IPS-15b (cell line): Measurements from ENCODE around the gene PAM.

Experiments
- H3K27me3 ChIP-seq: one replicate; pipeline ENCODE4 v1.6.1; 2013; ENCODE audit warnings: low read length; ENCODE audit not compliant: control insufficient read depth, insufficient read depth
- H3K36me3 ChIP-seq: one replicate; pipeline ENCODE4 v1.6.1; 2013; ENCODE audit warnings: low read length; ENCODE audit not compliant: control insufficient read depth, insufficient read depth
- H3K4me1 ChIP-seq: one replicate; pipeline ENCODE4 v1.6.1; 2013; ENCODE audit warnings: mild to moderate bottlenecking, low read length; ENCODE audit not compliant: control insufficient read depth, insufficient read depth
- H3K4me3 ChIP-seq: one replicate; pipeline ENCODE4 v1.5.1; 2013; ENCODE audit warnings: low read depth, low read length
- H3K9ac ChIP-seq: one replicate; pipeline ENCODE4 v1.6.1; 2013; ENCODE audit warnings: low read depth, mild to moderate bottlenecking, low read length
- H3K9me3 ChIP-seq: one replicate; pipeline ENCODE4 v1.6.1; 2013; ENCODE audit warnings: mild to moderate bottlenecking, low read length; ENCODE audit not compliant: control insufficient read depth, insufficient read depth

The PAM gene

DNA sequence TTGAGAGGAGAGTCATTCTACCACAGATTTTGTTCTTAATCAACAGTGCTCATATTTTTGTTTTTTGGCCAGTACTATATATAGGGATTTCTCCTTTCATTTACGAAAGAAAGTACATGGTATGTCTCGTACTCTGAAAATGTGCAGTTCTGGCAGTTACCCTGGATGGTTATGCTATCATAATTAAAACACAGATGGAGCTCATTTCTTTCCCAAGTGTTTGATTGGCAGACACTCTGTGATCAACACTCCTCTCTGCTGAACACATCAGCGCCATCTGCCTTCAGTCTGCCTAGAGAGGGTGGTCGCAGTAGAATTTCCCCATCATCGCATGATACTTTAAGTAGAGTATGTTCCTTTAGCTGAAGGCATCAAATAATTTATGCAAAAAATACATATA, 64.5 kb downstream of the PAM start:
- H3K4me1 ChIP-seq = no peaks in the 10 kb centered on the region
- H3K9ac ChIP-seq = no peak overlapping the region
- H3K4me3 ChIP-seq = no peak overlapping the region
- H3K27me3 ChIP-seq = no peaks in the 10 kb centered on the region
- H3K9me3 ChIP-seq = no peaks in the 10 kb centered on the region
- no peaks in the 10 kb centered on the region for H3K36me3 ChIP-seq

DNA sequence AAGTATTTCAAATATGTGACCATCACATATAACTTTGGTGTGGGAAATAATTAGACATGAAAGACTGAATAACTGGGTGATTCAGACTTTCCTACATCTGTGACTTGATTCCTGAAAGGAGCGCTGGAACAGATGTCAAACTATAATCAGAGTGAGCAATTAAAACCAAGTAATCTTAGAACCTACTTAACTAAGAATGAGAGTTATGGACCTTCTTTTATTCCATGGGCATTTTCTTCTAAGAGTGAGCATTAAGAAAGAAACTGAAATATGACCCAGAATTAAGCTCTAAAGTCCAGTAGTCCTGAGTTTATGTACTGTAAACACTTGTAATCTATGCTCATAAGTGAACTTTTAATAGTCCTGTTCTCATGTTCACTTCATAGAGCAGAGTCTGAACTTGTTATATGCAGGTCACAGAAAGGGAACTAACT, 68.4 kb downstream of the PAM start:
- Histone ChIP-seq H3K4me3 (no peak overlapping the region), H3K27me3 (no peaks in the 10 kb centered on the region), H3K36me3 (no peaks in the 10 kb centered on the region), H3K9me3 (no peaks in the 10 kb centered on the region), H3K9ac (no peak overlapping the region), H3K4me1 (peaks cover 2% of the 10 kb centered on the region)

DNA sequence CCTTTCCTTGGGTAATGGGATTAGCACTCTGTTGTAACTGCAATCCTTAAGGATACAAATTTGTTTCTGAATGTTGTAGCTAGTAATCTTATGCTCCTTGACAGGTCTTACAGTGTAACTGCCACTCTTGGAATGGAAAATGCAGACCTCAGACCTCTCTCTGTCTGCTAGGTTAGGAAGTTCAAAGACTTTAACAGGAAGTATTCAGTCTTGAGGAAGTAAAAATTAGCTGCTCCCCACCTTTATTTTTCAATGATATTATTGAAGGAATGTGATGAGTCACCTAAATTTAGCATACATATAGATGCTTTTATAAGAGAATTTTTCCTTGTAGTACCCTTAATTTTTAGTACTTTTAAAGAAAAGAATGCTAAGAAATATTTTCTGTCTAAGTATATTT, 71.5 kb downstream of the PAM start:
- peaks cover 2% of the 10 kb centered on the region for H3K4me1 ChIP-seq
- H3K36me3 ChIP-seq = no peaks in the 10 kb centered on the region
- H3K9me3 ChIP-seq = no peaks in the 10 kb centered on the region
- no peak overlapping the region for H3K4me3 ChIP-seq
- no peak overlapping the region for H3K9ac ChIP-seq
- H3K27me3 ChIP-seq = no peaks in the 10 kb centered on the region

DNA sequence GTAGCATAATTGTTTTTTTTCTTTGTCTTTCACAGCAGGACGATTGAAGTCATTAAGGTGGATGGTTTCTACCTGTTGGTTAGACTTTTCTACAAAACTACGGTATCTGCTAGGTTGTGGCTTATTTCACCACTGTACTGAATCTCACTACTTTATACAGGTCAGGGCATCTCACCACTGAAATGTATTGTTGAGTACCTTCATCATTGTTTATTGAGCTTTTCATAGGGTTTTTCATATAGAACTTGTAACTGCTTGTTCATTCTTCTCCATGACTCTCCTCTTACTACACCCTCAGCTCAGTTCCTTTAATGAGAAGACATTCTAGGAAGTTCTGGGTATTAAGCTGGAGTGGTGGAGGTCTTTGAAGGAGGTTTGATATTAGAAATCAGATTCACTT, 75.1 kb downstream of the PAM start:
- Histone ChIP-seq H3K27me3 (no peaks in the 10 kb centered on the region), H3K36me3 (no peaks in the 10 kb centered on the region), H3K4me3 (no peak overlapping the region), H3K4me1 (peaks cover 2% of the 10 kb centered on the region), H3K9me3 (no peaks in the 10 kb centered on the region), H3K9ac (no peak overlapping the region)

DNA sequence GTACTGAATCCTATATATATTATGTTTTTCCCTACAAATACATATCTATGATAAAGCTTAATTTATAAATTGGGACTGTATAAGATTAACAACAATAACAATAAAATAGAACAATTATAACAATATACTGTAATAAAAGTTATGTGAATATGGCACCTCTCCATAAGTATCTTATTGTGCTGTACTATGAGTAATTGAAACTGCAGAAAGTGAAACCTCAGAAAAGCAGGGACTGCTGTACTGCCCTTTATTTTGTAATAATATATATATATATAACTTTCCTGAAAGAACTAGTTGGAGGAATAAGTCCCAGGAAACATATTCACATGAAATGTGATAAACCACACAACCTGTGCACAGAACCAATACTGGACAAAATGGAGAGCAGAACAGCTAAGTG, 77.3 kb downstream of the PAM start:
- Histone ChIP-seq H3K4me3 (no peak overlapping the region), H3K9me3 (no peaks in the 10 kb centered on the region), H3K4me1 (no peaks in the 10 kb centered on the region)

DNA sequence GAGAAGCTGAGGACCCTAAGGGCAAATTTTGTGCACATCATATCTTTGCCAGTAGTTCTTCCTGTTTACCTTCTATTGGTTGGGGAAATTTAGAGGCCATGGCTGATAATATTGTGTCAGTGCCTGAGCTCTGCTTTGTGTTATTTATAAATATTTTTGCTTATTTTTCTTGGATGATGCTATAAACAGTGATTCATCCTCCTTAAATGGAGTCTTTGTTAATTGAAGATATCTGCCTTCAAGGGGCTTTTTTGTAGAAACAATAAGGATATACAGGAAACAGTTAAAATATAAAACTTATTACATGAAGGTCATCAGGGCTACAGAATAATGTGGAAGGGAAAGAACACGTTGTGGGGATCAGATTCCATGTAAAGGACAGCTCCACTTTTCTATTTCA, 78.0 kb downstream of the PAM start:
- H3K9me3 ChIP-seq = no peaks in the 10 kb centered on the region
- no peak overlapping the region for H3K9ac ChIP-seq
- no peaks in the 10 kb centered on the region for H3K36me3 ChIP-seq
- H3K27me3 ChIP-seq = no peaks in the 10 kb centered on the region
- no peak overlapping the region for H3K4me3 ChIP-seq
- no peaks in the 10 kb centered on the region for H3K4me1 ChIP-seq

More for the DNA sequence above, 77.3 kb downstream of the PAM start:
- no peaks in the 10 kb centered on the region for H3K36me3 ChIP-seq
- H3K9ac ChIP-seq = no peak overlapping the region
- no peaks in the 10 kb centered on the region for H3K27me3 ChIP-seq

DNA sequence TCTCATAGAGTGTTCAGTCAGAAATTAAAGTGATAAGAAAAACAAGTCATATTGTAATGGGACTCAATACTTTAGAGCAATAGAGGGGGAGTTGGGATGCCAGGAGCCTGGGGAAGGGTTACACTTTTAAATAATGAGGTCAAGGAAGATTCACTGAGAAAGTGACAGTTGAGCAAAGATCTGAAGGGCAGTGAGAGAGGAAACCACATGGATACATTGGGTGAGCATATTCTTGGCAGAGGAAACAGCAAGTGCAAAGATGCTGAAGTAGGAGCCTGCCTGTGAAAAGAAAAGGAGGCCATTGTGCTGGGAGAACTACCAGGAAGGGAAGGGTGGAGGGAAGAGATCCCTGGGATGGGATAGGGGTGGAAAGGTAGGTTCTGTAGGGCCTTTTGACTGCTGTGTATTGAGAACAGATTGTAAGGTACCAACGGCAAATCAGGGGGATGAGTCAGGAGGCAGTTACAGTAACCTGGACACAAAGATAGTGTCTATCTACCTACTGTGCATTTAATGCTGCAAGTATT, 79.4 kb downstream of the PAM start:
- H3K9me3 ChIP-seq = no peaks in the 10 kb centered on the region
- no peaks in the 10 kb centered on the region for H3K4me1 ChIP-seq
- H3K4me3 ChIP-seq = no peak overlapping the region
- no peak overlapping the region for H3K9ac ChIP-seq
- no peaks in the 10 kb centered on the region for H3K36me3 ChIP-seq
- H3K27me3 ChIP-seq = no peaks in the 10 kb centered on the region

DNA sequence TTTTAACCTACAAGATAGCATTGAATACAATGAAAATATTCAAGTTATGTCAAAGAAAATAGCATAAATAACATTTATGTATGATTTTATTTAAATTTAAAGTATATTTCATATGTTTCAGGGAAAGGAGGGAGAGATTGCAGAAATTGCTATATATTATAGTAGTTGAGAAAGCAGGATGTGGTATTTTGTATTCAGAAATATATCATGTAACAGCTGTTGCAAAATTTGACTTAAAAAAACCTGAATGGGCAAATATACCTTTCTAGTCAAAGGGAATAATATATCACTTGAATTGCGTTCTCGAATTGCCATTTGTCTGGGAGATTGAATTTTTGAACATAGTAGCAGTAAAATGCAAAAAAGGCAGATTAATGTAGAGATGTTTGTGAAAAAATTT, 80.6 kb downstream of the PAM start:
- Histone ChIP-seq H3K9me3 (no peaks in the 10 kb centered on the region), H3K4me1 (no peaks in the 10 kb centered on the region), H3K36me3 (no peaks in the 10 kb centered on the region), H3K9ac (no peak overlapping the region), H3K27me3 (no peaks in the 10 kb centered on the region), H3K4me3 (no peak overlapping the region)

DNA sequence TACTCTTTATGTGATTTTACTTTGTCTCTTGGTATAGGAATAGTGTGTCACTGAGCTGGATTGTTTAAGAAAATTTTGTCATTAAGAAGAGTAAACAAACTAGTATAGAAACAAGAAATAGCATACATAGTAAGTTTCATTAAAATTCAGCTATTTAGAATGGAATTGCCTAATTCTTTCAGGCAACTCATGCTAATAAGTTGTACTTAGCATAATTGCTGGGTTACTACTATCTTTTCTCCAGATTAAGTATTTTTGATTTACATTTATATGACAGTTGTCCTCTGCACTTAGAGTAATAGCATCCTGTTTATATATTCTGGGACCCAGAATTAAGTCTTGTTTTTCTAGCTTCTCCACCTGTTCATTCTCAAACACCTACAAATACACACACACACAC, 85.9 kb downstream of the PAM start:
- Histone ChIP-seq H3K4me1 (no peaks in the 10 kb centered on the region), H3K4me3 (no peak overlapping the region), H3K9me3 (no peaks in the 10 kb centered on the region), H3K27me3 (no peaks in the 10 kb centered on the region), H3K9ac (no peak overlapping the region), H3K36me3 (no peaks in the 10 kb centered on the region)

DNA sequence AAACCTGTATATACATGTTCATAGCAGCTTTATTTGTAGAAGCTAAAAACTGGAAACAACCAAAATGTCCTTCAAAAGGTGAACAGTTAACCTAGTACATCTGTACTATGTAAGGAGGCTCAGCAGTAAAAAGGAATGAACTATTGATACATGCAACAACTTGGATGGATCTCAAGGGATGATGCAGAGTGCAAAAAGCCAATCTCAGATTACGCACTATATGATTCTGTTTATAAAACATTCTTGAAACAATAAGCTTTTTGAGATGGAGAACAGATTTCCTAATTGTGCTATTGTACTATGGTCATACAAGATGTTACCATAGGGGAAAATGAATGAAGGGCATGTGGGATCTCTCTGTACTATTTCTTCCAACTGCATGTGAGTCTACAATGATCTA, 88.9 kb downstream of the PAM start:
- no peak overlapping the region for H3K4me3 ChIP-seq
- H3K9me3 ChIP-seq = no peaks in the 10 kb centered on the region
- H3K9ac ChIP-seq = no peak overlapping the region
- no peaks in the 10 kb centered on the region for H3K27me3 ChIP-seq
- H3K36me3 ChIP-seq = no peaks in the 10 kb centered on the region
- H3K4me1 ChIP-seq = no peaks in the 10 kb centered on the region

DNA sequence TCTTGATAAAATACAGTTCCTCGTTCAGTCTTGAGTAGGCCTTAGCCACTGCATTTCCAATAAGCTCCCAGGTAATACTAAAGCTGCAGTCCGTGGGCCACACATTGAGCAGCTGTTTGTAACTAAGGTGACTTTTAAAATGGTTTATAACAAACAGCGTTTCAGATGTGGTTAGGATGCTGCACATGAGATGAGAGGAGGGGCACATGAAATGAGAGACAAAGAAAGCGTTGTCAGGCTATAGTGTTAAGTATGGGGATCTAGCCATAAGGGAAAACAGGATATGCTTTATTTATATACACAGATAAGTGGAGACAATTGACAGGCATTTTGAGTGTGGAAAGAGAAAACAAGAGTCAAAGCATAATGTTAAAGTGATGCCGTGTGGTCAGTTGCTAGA, 89.9 kb downstream of the PAM start:
- Histone ChIP-seq H3K9ac (no peak overlapping the region), H3K27me3 (no peaks in the 10 kb centered on the region), H3K36me3 (no peaks in the 10 kb centered on the region), H3K4me1 (no peaks in the 10 kb centered on the region), H3K9me3 (no peaks in the 10 kb centered on the region), H3K4me3 (no peak overlapping the region)

DNA sequence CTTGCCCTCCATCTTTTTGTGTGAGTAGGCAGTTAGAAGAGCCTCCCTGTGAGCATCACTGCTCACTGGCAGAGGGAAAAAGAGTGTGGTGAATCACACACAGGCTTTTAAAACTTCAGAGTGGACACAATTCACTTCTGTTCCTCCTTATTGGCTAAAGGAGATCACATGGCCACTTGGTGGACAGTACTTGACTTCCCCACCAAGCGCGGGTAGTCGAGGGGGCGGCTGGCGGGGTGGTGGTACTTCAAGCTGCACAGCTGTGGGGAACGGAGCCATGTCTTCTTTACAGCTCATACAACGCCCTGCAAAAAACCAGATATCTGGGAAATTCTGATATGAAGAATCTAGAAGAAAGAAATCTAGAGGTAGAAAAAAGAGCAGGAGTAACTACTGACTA, 95.4 kb downstream of the PAM start:
- Histone ChIP-seq H3K9ac (no peak overlapping the region), H3K36me3 (no peaks in the 10 kb centered on the region), H3K27me3 (no peaks in the 10 kb centered on the region), H3K9me3 (no peaks in the 10 kb centered on the region), H3K4me3 (no peak overlapping the region), H3K4me1 (no peaks in the 10 kb centered on the region)

DNA sequence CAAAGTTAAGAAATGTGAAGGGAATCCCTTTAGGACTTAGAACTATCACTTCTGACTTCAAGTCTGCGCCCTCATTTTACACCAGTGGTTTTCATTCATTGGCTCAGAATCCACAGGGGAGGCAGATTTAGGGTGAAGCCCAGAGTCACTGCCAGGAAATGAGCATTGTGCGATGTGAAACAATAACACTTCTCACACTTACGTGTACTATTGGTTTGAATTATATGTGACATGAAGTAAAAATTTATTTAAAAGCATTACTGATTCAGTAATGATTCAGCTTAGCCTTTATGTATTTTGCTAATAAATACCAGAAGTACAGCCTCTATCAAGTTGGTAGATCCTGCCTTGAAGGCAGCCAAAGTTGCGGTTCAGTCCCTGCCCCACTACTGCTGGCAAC, 98.6 kb downstream of the PAM start:
- H3K36me3 ChIP-seq = no peaks in the 10 kb centered on the region
- no peaks in the 10 kb centered on the region for H3K27me3 ChIP-seq
- H3K4me3 ChIP-seq = no peak overlapping the region
- H3K9ac ChIP-seq = no peak overlapping the region
- no peaks in the 10 kb centered on the region for H3K4me1 ChIP-seq
- no peaks in the 10 kb centered on the region for H3K9me3 ChIP-seq
